OCI-LY1 (cell line): ENCODE results near the gene HECTD2.
"Not testable (repeated sequence)": the region's sequence is repeated elsewhere in the genome, so short reads cannot be mapped to it uniquely, and the experiment has no call there.

Source experiments
- H2AFZ ChIP-seq: fragments of 200-600 bp; sonication (generic), shearing (Covaris generic); 2 replicates; pipeline ENCODE4 v1.6.0; 2014; ENCODE audit warnings: antibody characterized with exemption, mild to moderate bottlenecking, low read length
- H3F3A ChIP-seq: fragments of 200-600 bp; sonication (generic), shearing (Covaris generic); 2 replicates; pipeline ENCODE4 v1.6.0; 2014; ENCODE audit warnings: mild to moderate bottlenecking, antibody characterized with exemption, low read length, moderate library complexity; ENCODE audit not compliant: insufficient read depth
- H3K27ac ChIP-seq: fragments of 200-600 bp; sonication (generic); 2 replicates; pipeline ENCODE4 v1.5.1; 2014; ENCODE audit warnings: low read length, mixed run types, mild to moderate bottlenecking, low read depth; ENCODE audit not compliant: poor library complexity, severe bottlenecking
- H3K27me3 ChIP-seq: fragments of 200-600 bp; sonication (generic); 2 replicates; pipeline ENCODE4 v1.6.0; 2014; ENCODE audit warnings: antibody characterized with exemption, mild to moderate bottlenecking, low read length, moderate library complexity; ENCODE audit not compliant: insufficient read depth
- H3K36me3 ChIP-seq: fragments of 200-600 bp; sonication (generic); 2 replicates; pipeline ENCODE4 v1.6.1; 2014; ENCODE audit warnings: mild to moderate bottlenecking, antibody characterized with exemption, low read length, moderate library complexity, mixed read lengths; ENCODE audit not compliant: insufficient read depth
- H3K4me1 ChIP-seq: fragments of 200-600 bp; sonication (generic); 2 replicates; pipeline ENCODE4 v1.5.1; 2014; ENCODE audit warnings: mild to moderate bottlenecking, low read length, moderate library complexity; ENCODE audit not compliant: insufficient read depth, severe bottlenecking
- H3K4me2 ChIP-seq: fragments of 200-600 bp; sonication (generic), shearing (Covaris generic); 2 replicates; pipeline ENCODE4 v1.6.1; 2014; ENCODE audit warnings: low read length
- H3K4me3 ChIP-seq: fragments of 200-600 bp; sonication (generic); 2 replicates; pipeline ENCODE4 v1.5.1; 2014; ENCODE audit warnings: low read length, low read depth, mild to moderate bottlenecking, mixed read lengths; ENCODE audit not compliant: poor library complexity, severe bottlenecking
- H3K79me2 ChIP-seq: fragments of 200-600 bp; shearing (Covaris generic); 2 replicates; pipeline ENCODE4 v1.6.1; 2016; ENCODE audit warnings: mixed run types, low read length, mixed read lengths; ENCODE audit not compliant: insufficient read depth
- H3K9ac ChIP-seq: fragments of 200-600 bp; sonication (generic), shearing (Covaris generic); 2 replicates; pipeline ENCODE4 v1.6.1; 2014; ENCODE audit warnings: mild to moderate bottlenecking, low read length, mixed read lengths
- H3K9me2 ChIP-seq: fragments of 200-600 bp; sonication (generic), shearing (Covaris generic); 2 replicates; pipeline ENCODE4 v1.6.1; 2014; ENCODE audit warnings: low read depth, mild to moderate bottlenecking, low read length, mixed read lengths
- H3K9me3 ChIP-seq: fragments of 200-600 bp; shearing (Covaris generic); 2 replicates; pipeline ENCODE4 v1.6.1; 2014; ENCODE audit warnings: low read length, mixed read lengths
- H4K20me1 ChIP-seq: fragments of 200-600 bp; sonication (generic), shearing (Covaris generic); 2 replicates; pipeline ENCODE4 v1.6.0; 2016; ENCODE audit warnings: mild to moderate bottlenecking, low read length; ENCODE audit not compliant: insufficient read depth
- CTCF ChIP-seq: fragments of 200-600 bp; sonication (generic), shearing (Covaris generic); IDR thresholded peaks from 2 replicates; pipeline ENCODE4 v1.5.1; 2017; ENCODE audit warnings: mild to moderate bottlenecking, antibody characterized with exemption, low read length, moderate library complexity, mixed read lengths
- EZH2 ChIP-seq: fragments of 200-600 bp; sonication (generic), shearing (Covaris generic); IDR thresholded peaks from 2 replicates; pipeline ENCODE4 v1.8.0; 2017; ENCODE audit warnings: borderline replicate concordance, mixed run types, mild to moderate bottlenecking, antibody characterized with exemption, low read length, moderate library complexity, mixed read lengths

The HECTD2 gene

DNA sequence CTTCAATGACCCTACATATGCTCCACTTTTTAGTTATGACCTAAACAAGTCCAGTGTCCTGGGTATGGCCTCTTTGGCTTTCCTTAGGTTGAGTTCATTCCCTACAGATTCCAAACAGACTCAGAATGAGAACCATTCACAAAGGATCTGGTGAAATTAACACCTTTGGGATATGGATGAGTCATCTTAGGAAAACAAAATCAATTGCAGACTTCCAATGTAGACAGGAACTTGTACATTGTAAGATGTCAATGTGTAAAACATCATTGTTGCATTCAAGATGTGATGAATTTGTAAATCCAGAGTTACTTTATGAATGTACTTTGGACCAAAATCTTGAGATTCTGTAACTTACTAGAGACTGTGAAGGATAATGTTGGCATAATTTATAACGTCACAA lies 43.4 kb upstream of the HECTD2 start:
- H3K9me2 ChIP-seq, result no peaks in the 10 kb centered on the region
- no peaks in the 10 kb centered on the region for H3K79me2 ChIP-seq
- no peak overlapping the region for H2AFZ ChIP-seq
- H3K27ac ChIP-seq, result no peak overlapping the region
- H3F3A ChIP-seq, result no peaks in the 10 kb centered on the region
- H3K27me3 ChIP-seq, result no peaks in the 10 kb centered on the region
- no peaks in the 10 kb centered on the region for H3K4me1 ChIP-seq
- TF ChIP-seq CTCF (no peak), EZH2 (no peak)
- no peak overlapping the region for H3K4me2 ChIP-seq
- H3K4me3 ChIP-seq, result no peak overlapping the region
- H3K9ac ChIP-seq, result no peak overlapping the region
- no peaks in the 10 kb centered on the region for H4K20me1 ChIP-seq
- H3K9me3 ChIP-seq, result no peaks in the 10 kb centered on the region
- no peaks in the 10 kb centered on the region for H3K36me3 ChIP-seq

GRCh38 chr10:91367127-91367531 lies 43.0 kb upstream of the HECTD2 start:
- H3K27me3 ChIP-seq, result no peaks in the 10 kb centered on the region
- no peaks in the 10 kb centered on the region for H3K9me3 ChIP-seq
- H4K20me1 ChIP-seq, result no peaks in the 10 kb centered on the region
- no peaks in the 10 kb centered on the region for H3K9me2 ChIP-seq
- H3K4me3 ChIP-seq, result no peak overlapping the region
- no peaks in the 10 kb centered on the region for H3K79me2 ChIP-seq
- H3F3A ChIP-seq, result no peaks in the 10 kb centered on the region
- H3K27ac ChIP-seq, result no peak overlapping the region
- no peak overlapping the region for H3K9ac ChIP-seq
- no peak overlapping the region for H3K4me2 ChIP-seq
- no peaks in the 10 kb centered on the region for H3K36me3 ChIP-seq
- TF ChIP-seq EZH2, result no peak
- TF ChIP-seq CTCF, result no peak
- no peaks in the 10 kb centered on the region for H3K4me1 ChIP-seq
- H2AFZ ChIP-seq, result no peak overlapping the region

GRCh38 chr10:91367558-91367957 lies 42.6 kb upstream of the HECTD2 start:
- TF ChIP-seq CTCF, result no peak
- TF ChIP-seq EZH2, result no peak
- Histone ChIP-seq H2AFZ (no peak overlapping the region), H3K4me1 (no peaks in the 10 kb centered on the region), H3K36me3 (no peaks in the 10 kb centered on the region), H4K20me1 (no peaks in the 10 kb centered on the region), H3K27me3 (no peaks in the 10 kb centered on the region), H3K9me3 (no peaks in the 10 kb centered on the region), H3K4me2 (no peak overlapping the region), H3K79me2 (no peaks in the 10 kb centered on the region), H3K9me2 (no peaks in the 10 kb centered on the region), H3K4me3 (no peak overlapping the region), H3F3A (no peaks in the 10 kb centered on the region), H3K27ac (no peak overlapping the region), H3K9ac (no peak overlapping the region)

- H3K9me3 ChIP-seq, H3F3A ChIP-seq, H3K4me2 ChIP-seq, H3K36me3 ChIP-seq, H3K4me3 ChIP-seq, H3K9ac ChIP-seq, H3K4me1 ChIP-seq, H3K27ac ChIP-seq, H3K9me2 ChIP-seq, H3K27me3 ChIP-seq, H2AFZ ChIP-seq, H3K79me2 ChIP-seq, H4K20me1 ChIP-seq: not testable (repeated sequence)
Observed at GRCh38 chr10:91369978-91370589, 40.1 kb upstream of the HECTD2 start.
